GM23338 (cell line): ENCODE results near the gene SSB. TPM values are rescaled to one million over a fixed set of nuclear protein-coding genes. Genes with fewer than 3 reads are reported as not detected.

Source experiments
- ATAC-seq: fragments of 200-7000 bp; cut with Tn5 transposase; 3 replicates; pipeline ENCODE4 v1.9.1; 2020
- DNase-seq: peaks from one replicate; pipeline ENCODE4 v3.0.0-alpha.2; 2015; ENCODE audit warnings: low spot score
- H2AFZ ChIP-seq: fragments of 200-600 bp; sonication (generic); 2 replicates; pipeline ENCODE4 v1.8.0; 2016; ENCODE audit warnings: antibody characterized with exemption, mild to moderate bottlenecking, moderate library complexity
- H3F3A ChIP-seq: fragments of 200-600 bp; sonication (generic); replicated peaks from 2 replicates; pipeline ENCODE4 v1.8.0; 2017; ENCODE audit warnings: antibody characterized with exemption, mixed run types, low read depth
- H3K27ac ChIP-seq: fragments of 200-600 bp; sonication (generic); 2 replicates; pipeline ENCODE4 v1.6.1; 2016; ENCODE audit warnings: low read depth
- H3K27me3 ChIP-seq: fragments of 200-600 bp; sonication (generic); 2 replicates; pipeline ENCODE4 v1.8.0; 2016; ENCODE audit warnings: mild to moderate bottlenecking, mixed run types, moderate library complexity; ENCODE audit not compliant: insufficient read depth
- H3K36me3 ChIP-seq: fragments of 200-600 bp; sonication (generic); 2 replicates; pipeline ENCODE4 v1.8.0; 2016; ENCODE audit warnings: mild to moderate bottlenecking; ENCODE audit not compliant: insufficient read depth
- H3K4me1 ChIP-seq: fragments of 200-600 bp; sonication (generic); 2 replicates; pipeline ENCODE4 v1.8.0; 2016; ENCODE audit warnings: mild to moderate bottlenecking, moderate library complexity; ENCODE audit not compliant: insufficient read depth
- H3K4me2 ChIP-seq: fragments of 200-600 bp; sonication (generic); 2 replicates; pipeline ENCODE4 v1.7.1; 2017; ENCODE audit warnings: mixed run types
- H3K4me3 ChIP-seq: fragments of 200-600 bp; sonication (generic); 2 replicates; pipeline ENCODE4 v1.6.1; 2016; ENCODE audit warnings: mixed run types
- H3K79me2 ChIP-seq: fragments of 200-600 bp; sonication (generic); replicated peaks from 2 replicates; pipeline ENCODE4 v1.8.0; 2017; ENCODE audit warnings: mild to moderate bottlenecking; ENCODE audit not compliant: insufficient read depth
- H3K9me2 ChIP-seq: fragments of 200-600 bp; sonication (generic); 2 replicates; pipeline ENCODE4 v1.8.0; 2017; ENCODE audit not compliant: insufficient read depth
- H4K20me1 ChIP-seq: fragments of 200-600 bp; sonication (generic); replicated peaks from 2 replicates; pipeline ENCODE4 v1.8.0; 2017; ENCODE audit warnings: mild to moderate bottlenecking; ENCODE audit not compliant: insufficient read depth
- H3K27ac Mint-ChIP-seq: 2 replicates; pipeline ENCODE4 v1.8.0; 2020; ENCODE audit warnings: inconsistent platforms, mild to moderate bottlenecking, moderate library complexity, mixed read lengths
- H3K27me3 Mint-ChIP-seq: 3 replicates; pipeline ENCODE4 v1.8.0; 2022; ENCODE audit warnings: low read depth, mild to moderate bottlenecking, moderate library complexity, mixed read lengths, inconsistent platforms; ENCODE audit not compliant: insufficient read depth, poor library complexity
- H3K36me3 Mint-ChIP-seq: 3 replicates; pipeline ENCODE4 v1.8.0; 2021; ENCODE audit warnings: low read depth, mild to moderate bottlenecking, inconsistent platforms, moderate library complexity, mixed read lengths
- H3K4me1 Mint-ChIP-seq: 3 replicates; pipeline ENCODE4 v1.8.0; 2020; ENCODE audit warnings: mild to moderate bottlenecking, inconsistent platforms, mixed read lengths
- H3K4me3 Mint-ChIP-seq: 3 replicates; pipeline ENCODE4 v1.8.0; 2021; ENCODE audit warnings: moderate library complexity, mild to moderate bottlenecking, inconsistent platforms, mixed read lengths
- H3K9me3 Mint-ChIP-seq: 3 replicates; pipeline ENCODE4 v1.8.0; 2020; ENCODE audit warnings: moderate library complexity, mild to moderate bottlenecking, inconsistent platforms, mixed read lengths
- CREB1 ChIP-seq: fragments of 250-450 bp; sonication (Bioruptor Pico); IDR thresholded peaks from 2 replicates; pipeline ENCODE4 v1.5.0; 2020; ENCODE audit warnings: low read depth, mild to moderate bottlenecking, moderate library complexity
- CTCF ChIP-seq, 2 experiments: fragments of 200-600 bp in 1 of 2; sonication (generic) in 1 of 2; conservative IDR thresholded peaks; 2 replicates each; pipeline versions ENCODE4 v1.5.1 to v1.6.1; 2016 to 2017; ENCODE audit warnings: antibody characterized with exemption in 2 of 2, low read depth in 2 of 2, mild to moderate bottlenecking in 2 of 2, moderate library complexity in 1 of 2
- ETS1 ChIP-seq: IDR thresholded peaks from 2 replicates; pipeline ENCODE4 v1.6.1; 2016; ENCODE audit warnings: antibody characterized with exemption
- EZH2 ChIP-seq: fragments of 200-600 bp; sonication (generic); IDR thresholded peaks from one replicate; pipeline ENCODE4 v1.8.0; 2017; ENCODE audit warnings: antibody characterized with exemption, mild to moderate bottlenecking, low read depth; ENCODE audit not compliant: unreplicated experiment
- EZH2phosphoT487 ChIP-seq: fragments of 200-600 bp; sonication (generic); IDR thresholded peaks from one replicate; pipeline ENCODE4 v1.8.1; 2018; ENCODE audit warnings: antibody characterized with exemption; ENCODE audit not compliant: unreplicated experiment
- JUNB ChIP-seq: IDR thresholded peaks from one replicate; pipeline ENCODE4 v1.6.1; 2016; ENCODE audit warnings: antibody characterized with exemption; ENCODE audit not compliant: unreplicated experiment
- NANOG ChIP-seq: IDR thresholded peaks from 2 replicates; pipeline ENCODE4 v1.6.1; 2016; ENCODE audit warnings: antibody characterized with exemption, borderline replicate concordance
- POLR2AphosphoS5 ChIP-seq: IDR thresholded peaks from 2 replicates; pipeline ENCODE4 v1.6.1; 2016; ENCODE audit warnings: antibody characterized with exemption, low read depth
- REST ChIP-seq: IDR thresholded peaks from one replicate; pipeline ENCODE4 v1.6.1; 2018; ENCODE audit warnings: antibody characterized with exemption; ENCODE audit not compliant: unreplicated experiment
- STAT1 ChIP-seq: IDR thresholded peaks from one replicate; pipeline ENCODE4 v1.6.1; 2016; ENCODE audit warnings: antibody characterized with exemption; ENCODE audit not compliant: unreplicated experiment
- ZNF114 ChIP-seq: fragments of 250-450 bp; sonication (Bioruptor Pico); IDR thresholded peaks from 2 replicates; pipeline ENCODE4 v1.5.0; 2020; ENCODE audit warnings: mild to moderate bottlenecking, moderate library complexity
- ZNF331 ChIP-seq: fragments of 250-450 bp; sonication (Bioruptor Pico); IDR thresholded peaks from 2 replicates; pipeline ENCODE4 v1.5.0; 2020; ENCODE audit warnings: low read depth, mild to moderate bottlenecking, moderate library complexity
- ZNF462 ChIP-seq: fragments of 250-450 bp; sonication (Bioruptor Pico); IDR thresholded peaks from 2 replicates; pipeline ENCODE4 v1.5.0; 2020; ENCODE audit warnings: mild to moderate bottlenecking, moderate library complexity
- polyA plus RNA-seq: library from polyadenylated mRNA; unstranded; fragments of >200 nt; fragmentation: Nextera tagmentation; extraction: Ambion mirVana; gene quantifications from 2 replicates; pipeline ENCODE4 v1.2.1, GENCODE V29; 2016
- total RNA-seq: library from RNA; depleted of rRNA; stranded (reverse); fragments of >200 nt; shearing (Covaris generic); gene quantifications from 2 replicates; pipeline ENCODE4 v1.2.3, GENCODE V29; 2014

The SSB gene
- total and polyA plus RNA-seq, 2 experiments from 2014 or later: 246 to 1,104 TPM

GRCh38 chr2:169838743-169839489, 40.2 kb downstream of the SSB start:
- no peaks in the 10 kb centered on the region; the same call in 1 of the 3 replicates for H3K9me3 Mint-ChIP-seq
- TF ChIP-seq NANOG: no peak
- no peak for TF ChIP-seq EZH2phosphoT487
- no peak for TF ChIP-seq POLR2AphosphoS5
- TF ChIP-seq STAT1: no peak
- no peak for TF ChIP-seq CTCF (conservative IDR thresholded peaks at IDR 0.05; ENCODE audit: low read depth in 2 of 2)
- TF ChIP-seq EZH2: no peak
- no peak for TF ChIP-seq REST
- TF ChIP-seq ETS1: no peak
- TF ChIP-seq JUNB: no peak
- no peak for TF ChIP-seq ZNF114 (CRISPR knock-in tag)
- TF ChIP-seq ZNF331 (CRISPR knock-in tag): no peak
- no peak for TF ChIP-seq CREB1
- no peak for TF ChIP-seq ZNF462 (CRISPR knock-in tag)
- H3K36me3 Mint-ChIP-seq: peaks cover 37% of the 10 kb centered on the region
- no peak overlapping the region for H3K4me2 ChIP-seq
- no peak for ATAC-seq
- peaks cover 6% of the 10 kb centered on the region; the same call in 1 of the 2 replicates for H4K20me1 ChIP-seq
- H3K4me3 Mint-ChIP-seq: no peak overlapping the region
- no peak overlapping the region for H3K27ac ChIP-seq
- no peaks in the 10 kb centered on the region for H3K9me2 ChIP-seq
- H3K4me1 Mint-ChIP-seq: no peaks in the 10 kb centered on the region
- H3K4me3 ChIP-seq: no peak overlapping the region
- H3F3A ChIP-seq: no peaks in the 10 kb centered on the region
- DNase-seq: no peak
- no peak overlapping the region for H3K27ac Mint-ChIP-seq
- no peaks in the 10 kb centered on the region for H3K27me3 ChIP-seq
- peaks cover 54% of the 10 kb centered on the region for H3K79me2 ChIP-seq
- H3K27me3 Mint-ChIP-seq: no peaks in the 10 kb centered on the region
- no peaks in the 10 kb centered on the region for H3K36me3 ChIP-seq
- H2AFZ ChIP-seq: no peak overlapping the region
- H3K4me1 ChIP-seq: no peaks in the 10 kb centered on the region
